Transverse colon (tissue), 4 donors: Measurements from ENCODE around the gene TTYH1. TPM values are rescaled to one million over a fixed set of nuclear protein-coding genes. Genes with fewer than 3 reads are reported as not detected.

Source experiments
- DNase-seq: peaks from one replicate; pipeline ENCODE4 v3.0.0-alpha.2; 2019
- H3K27ac ChIP-seq, 4 donors: fragments of 200-600 bp; sonication (generic); 2 replicates each; pipeline ENCODE4 v1.5.1; 2016 to 2018; ENCODE audit warnings: inconsistent platforms in 4 of 4
- H3K27me3 ChIP-seq: fragments of 200-600 bp; sonication (generic); 2 replicates; pipeline ENCODE4 v1.5.1; 2017; ENCODE audit warnings: inconsistent platforms
- H3K36me3 ChIP-seq, 4 donors: fragments of 200-600 bp; sonication (generic); 2 replicates each; pipeline ENCODE4 v1.5.1; 2017 to 2019; ENCODE audit warnings: inconsistent platforms in 4 of 4
- H3K4me1 ChIP-seq, 4 donors: fragments of 200-600 bp; sonication (generic); 2 replicates each; pipeline ENCODE4 v1.5.1; 2017 to 2020; ENCODE audit warnings: inconsistent platforms in 4 of 4
- H3K4me3 ChIP-seq, 4 donors: fragments of 200-600 bp; sonication (generic); 1 replicate in 1 of 4; 2 replicates in 3 of 4; pipeline versions ENCODE4 v1.5.1 to v1.6.1; 2017 to 2019; ENCODE audit warnings: inconsistent platforms in 4 of 4
- H3K9me3 ChIP-seq, 2 donors: fragments of 200-600 bp; sonication (generic); 2 replicates each; pipeline ENCODE4 v1.5.1; 2017 to 2019; ENCODE audit warnings: inconsistent platforms in 2 of 2
- CTCF ChIP-seq, 5 experiments: fragments of 200-600 bp in 3 of 5; fragments of 450-650 bp in 2 of 5; sonication (generic) in 3 of 5; IDR thresholded peaks; 1 replicate in 2 of 5; 2 replicates in 3 of 5; pipeline ENCODE4 v1.5.1; 2016 to 2017; ENCODE audit warnings: antibody characterized with exemption in 5 of 5, inconsistent platforms in 3 of 5, mild to moderate bottlenecking in 2 of 5, moderate library complexity in 1 of 5
- EP300 ChIP-seq: sonication (generic); formaldehyde crosslinking; IDR thresholded peaks from one replicate; pipeline ENCODE4 v1.6.1; 2017; ENCODE audit warnings: antibody characterized with exemption, low read depth
- POLR2A ChIP-seq: fragments of 450-650 bp; IDR thresholded peaks from one replicate; pipeline ENCODE4 v1.6.1; 2016; ENCODE audit warnings: antibody characterized with exemption, mild to moderate bottlenecking, moderate library complexity
- POLR2AphosphoS5 ChIP-seq, 3 donors: sonication (generic); formaldehyde crosslinking; IDR thresholded peaks; one replicate each; pipeline ENCODE4 v1.6.1; 2016; ENCODE audit warnings: antibody characterized with exemption in 3 of 3
- WGBS, 2 donors: methylation state at CpG; one replicate each; pipeline ENCODE4 v1.1.5; 2018; ENCODE audit warnings: low coverage in 1 of 2; 5-methylcytosine and 5-hydroxymethylcytosine counted together
- in situ Hi-C, 4 donors: fragments of 200-750 bp; cut with MboI; loops; one replicate each; pipeline versions ENCODE4 v1.15.0 to v1.15.1; 2017; ENCODE audit warnings: low sequenced_read_pairs in 3 of 4, low pct_ligation_motif_present in 1 of 4, low pct_unique_long_range_greater_than_20kb in 1 of 4
- intact Hi-C: fragments of 100-400 bp; cut with DNase I; formaldehyde crosslinking; loops from one replicate; pipeline ENCODE4 v1.15.1; 2023; ENCODE audit warnings: low total_unique reads
- total RNA-seq, 4 donors: library from RNA; depleted of rRNA; stranded (reverse); fragments of >200 nt; gene quantifications; one replicate each; pipeline ENCODE4 v1.1.0, GENCODE V29; 2016

The TTYH1 gene
- total RNA-seq, 4 donors from 2014 or later, result 1.1 to 7.5 (median 3.0) TPM

GRCh38 chr19:54392105-54392504, 23.2 kb upstream of the TTYH1 start:
- intact Hi-C loops (no loop called here), in situ Hi-C loops (loop anchor here in 1 of 4 donors (10.0 kb wide), 1 partner anchor 67 kb away; no protein-coding TSS in a partner anchor)
- Histone ChIP-seq H3K4me3 (no peak overlapping the region), H3K27me3 (peaks cover 46% of the 10 kb centered on the region), H3K9me3 (no peaks in the 10 kb centered on the region), H3K27ac (no peak overlapping the region), H3K36me3 (no peaks in the 10 kb centered on the region), H3K4me1 (peaks cover 0 to 13% (median 0%) of the 10 kb centered on the region in 4 donors)
- 68 to 94% methylated on average over 3 to 5 of the region's 5 CpGs for WGBS, 2 donors
- no peak for TF ChIP-seq POLR2A
- no peak for TF ChIP-seq CTCF (IDR thresholded peaks at IDR 0.05)
- TF ChIP-seq EP300, result no peak
- TF ChIP-seq POLR2AphosphoS5 (IDR thresholded peaks at IDR 0.05), result no peak
- DNase-seq, result no peak

GRCh38 chr19:54393381-54393780, 21.9 kb upstream of the TTYH1 start:
- intact Hi-C loops, result no loop called here
- TF ChIP-seq EP300 (no peak), POLR2AphosphoS5 (IDR thresholded peaks at IDR 0.05) (no peak), POLR2A (no peak), CTCF (IDR thresholded peaks at IDR 0.05) (no peak)
- WGBS, 2 donors, result 88% methylated on average over 16 of the region's 16 CpGs; no CpG with 5 or more reads in 1 of the 2 donors

DNA sequence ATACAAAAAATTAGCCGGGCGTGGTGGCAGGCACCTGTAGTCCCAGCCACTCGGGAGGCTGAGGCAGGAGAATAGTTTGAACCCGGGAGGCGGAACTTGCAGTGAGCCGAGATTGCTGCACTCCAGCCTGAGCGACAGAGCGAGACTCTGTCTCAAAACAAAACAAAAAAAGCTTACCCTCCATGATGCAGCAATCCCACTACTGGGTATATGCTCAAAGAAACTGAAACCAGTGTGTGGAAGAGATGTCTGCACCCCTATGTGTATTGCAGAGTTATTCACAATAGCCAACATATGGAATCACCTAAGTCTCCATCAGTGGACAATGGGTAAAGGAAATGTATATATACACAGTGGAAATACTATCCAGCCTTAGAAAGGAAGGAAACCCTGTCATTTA, 19.6 kb upstream of the TTYH1 start:
- in situ Hi-C loops (loop anchor here in 1 of 4 donors (10.0 kb wide), 1 partner anchor 71 kb away; no protein-coding TSS in a partner anchor), intact Hi-C loops (no loop called here)
- H3K4me1 ChIP-seq, result no peaks in the 10 kb centered on the region
- H3K36me3 ChIP-seq, result no peaks in the 10 kb centered on the region
- no peak for DNase-seq
- H3K9me3 ChIP-seq, result no peaks in the 10 kb centered on the region
- WGBS, 2 donors, result 81 to 100% methylated on average over 2 to 8 of the region's 8 CpGs
- no peak overlapping the region for H3K4me3 ChIP-seq
- TF ChIP-seq POLR2A, result no peak
- TF ChIP-seq EP300, result no peak
- TF ChIP-seq CTCF (IDR thresholded peaks at IDR 0.05), result no peak
- TF ChIP-seq POLR2AphosphoS5 (IDR thresholded peaks at IDR 0.05), result no peak
- H3K27me3 ChIP-seq, result peaks cover 12% of the 10 kb centered on the region
- no peak overlapping the region for H3K27ac ChIP-seq

More at GRCh38 chr19:54393381-54393780, 21.9 kb upstream of the TTYH1 start:
- Histone ChIP-seq H3K27ac (no peak overlapping the region), H3K36me3 (no peaks in the 10 kb centered on the region), H3K4me1 (peaks cover 0 to 4% (median 0%) of the 10 kb centered on the region in 4 donors), H3K9me3 (no peaks in the 10 kb centered on the region), H3K4me3 (no peak overlapping the region), H3K27me3 (peaks cover 33% of the 10 kb centered on the region)
- no peak for DNase-seq
- in situ Hi-C loops, result loop anchor here in 1 of 4 donors (10.0 kb wide), 1 partner anchor 69 kb away; no protein-coding TSS in a partner anchor

DNA sequence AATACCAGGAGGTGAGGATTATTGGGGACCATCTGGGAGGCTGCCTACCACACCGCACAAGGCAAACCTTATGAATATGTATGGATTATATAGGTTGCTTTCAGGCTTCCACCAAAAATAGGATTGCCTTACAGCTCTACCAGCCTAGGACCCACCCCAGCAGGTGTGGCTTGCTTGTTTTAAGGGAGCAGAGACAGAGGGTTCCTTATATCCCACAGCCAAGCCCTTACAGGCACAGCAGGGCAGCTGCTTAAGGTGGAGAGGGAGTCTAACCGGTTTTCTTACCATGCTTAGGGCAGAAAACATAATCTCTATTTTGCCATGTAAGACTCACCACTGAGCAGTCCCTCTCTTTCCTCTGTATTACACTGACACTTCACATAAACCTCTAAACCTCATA, 16.1 kb upstream of the TTYH1 start:
- DNase-seq, result no peak
- H3K9me3 ChIP-seq, result no peaks in the 10 kb centered on the region
- no peak for TF ChIP-seq POLR2A
- TF ChIP-seq POLR2AphosphoS5 (IDR thresholded peaks at IDR 0.05), result no peak
- no peak overlapping the region for H3K27ac ChIP-seq
- 38% methylated on average over 2 of the region's 2 CpGs; no CpG with 5 or more reads in 1 of the 2 donors for WGBS, 2 donors
- H3K4me1 ChIP-seq, result no peaks in the 10 kb centered on the region
- in situ Hi-C loops, result loop anchor here in 1 of 4 donors (10.0 kb wide), 1 partner anchor 74 kb away; no protein-coding TSS in a partner anchor
- H3K4me3 ChIP-seq, result no peak overlapping the region
- H3K36me3 ChIP-seq, result no peaks in the 10 kb centered on the region
- intact Hi-C loops, result no loop called here
- H3K27me3 ChIP-seq, result no peaks in the 10 kb centered on the region

DNA sequence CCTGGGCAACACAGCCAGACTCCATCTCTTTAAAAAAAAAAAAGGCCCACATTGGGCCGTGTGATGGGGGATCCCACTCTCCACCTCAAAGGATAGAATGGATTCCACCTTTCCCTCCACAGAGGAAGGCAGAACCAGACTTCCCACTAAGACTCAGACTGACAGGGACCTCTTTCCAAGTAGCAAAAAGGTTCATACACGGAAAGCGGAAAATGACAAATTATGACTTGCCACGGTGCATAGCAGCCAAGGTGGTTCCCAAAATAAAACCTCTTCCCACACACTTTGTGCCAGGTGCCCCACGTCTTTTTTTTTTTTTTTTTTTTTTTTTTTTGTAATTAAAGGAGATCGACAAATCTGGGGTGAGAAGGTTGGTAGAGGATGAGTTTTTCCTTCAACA, 14.4 kb upstream of the TTYH1 start:
- Histone ChIP-seq H3K9me3 (no peaks in the 10 kb centered on the region), H3K36me3 (no peaks in the 10 kb centered on the region), H3K27ac (no peak overlapping the region), H3K27me3 (no peaks in the 10 kb centered on the region), H3K4me3 (no peak overlapping the region), H3K4me1 (no peaks in the 10 kb centered on the region)
- WGBS, 2 donors, result 68 to 89% methylated on average over 5 to 6 of the region's 6 CpGs
- in situ Hi-C loops, result no loop called here
- no peak for DNase-seq
- intact Hi-C loops, result no loop called here
- TF ChIP-seq POLR2AphosphoS5 (IDR thresholded peaks at IDR 0.05) (no peak), CTCF (IDR thresholded peaks at IDR 0.05) (no peak), POLR2A (no peak), EP300 (no peak)
